H9 (cell line): ENCODE data around the gene ZRSR2. TPM values are rescaled to one million over a fixed set of nuclear protein-coding genes. Genes with fewer than 3 reads are reported as not detected.

Experiments
- DNase-seq: peaks from one replicate; pipeline ENCODE4 v3.0.0-alpha.2; 2017
- H2AFZ ChIP-seq: one replicate; pipeline ENCODE4 v1.6.1; 2013; ENCODE audit warnings: mild to moderate bottlenecking, low read length, control low read depth, moderate library complexity
- H2AK5ac ChIP-seq: 2 replicates; pipeline ENCODE4 v1.6.1; 2013; ENCODE audit warnings: low read length, control low read depth, mixed read lengths; ENCODE audit not compliant: insufficient read length
- H2BK120ac ChIP-seq: one replicate; pipeline ENCODE4 v1.6.1; 2013; ENCODE audit warnings: low read depth, mild to moderate bottlenecking, low read length, control low read depth, inconsistent platforms; ENCODE audit not compliant: poor library complexity, severe bottlenecking
- H2BK12ac ChIP-seq: 2 replicates; pipeline ENCODE4 v1.6.1; 2013; ENCODE audit warnings: low read length, control low read depth, mixed read lengths, low read depth; ENCODE audit not compliant: insufficient read length
- H2BK15ac ChIP-seq: 2 replicates; pipeline ENCODE4 v1.6.1; 2013; ENCODE audit warnings: low read depth, low read length, control low read depth
- H2BK20ac ChIP-seq: one replicate; pipeline ENCODE4 v1.6.1; 2013; ENCODE audit warnings: low read depth, mild to moderate bottlenecking, low read length, control low read depth, inconsistent platforms; ENCODE audit not compliant: poor library complexity, severe bottlenecking
- H2BK5ac ChIP-seq: 2 replicates; pipeline ENCODE4 v1.6.1; 2013; ENCODE audit warnings: low read length, control low read depth, mixed read lengths; ENCODE audit not compliant: insufficient read length
- H3K14ac ChIP-seq: 2 replicates; pipeline ENCODE4 v1.6.1; 2013; ENCODE audit warnings: low read length, control low read depth; ENCODE audit not compliant: insufficient read depth
- H3K18ac ChIP-seq: 2 replicates; pipeline ENCODE4 v1.6.1; 2013; ENCODE audit warnings: low read depth, mild to moderate bottlenecking, mixed read lengths, low read length, control low read depth; ENCODE audit not compliant: insufficient read length
- H3K23ac ChIP-seq: 2 replicates; pipeline ENCODE4 v1.6.1; 2013; ENCODE audit warnings: low read length, control low read depth, mixed read lengths, low read depth; ENCODE audit not compliant: insufficient read length
- H3K23me2 ChIP-seq: 2 replicates; pipeline ENCODE4 v1.6.1; 2013; ENCODE audit warnings: low read depth, mild to moderate bottlenecking, mixed read lengths, low read length, control low read depth; ENCODE audit not compliant: insufficient read length, poor library complexity, severe bottlenecking
- H3K27ac ChIP-seq: 2 replicates; pipeline ENCODE4 v1.5.1; 2013; ENCODE audit warnings: low read length, control low read depth, mixed read lengths, low read depth; ENCODE audit not compliant: insufficient read length
- H3K27me3 ChIP-seq: 2 replicates; pipeline ENCODE4 v1.6.1; 2013; ENCODE audit warnings: low read length, control low read depth, inconsistent platforms; ENCODE audit not compliant: insufficient read depth
- H3K4ac ChIP-seq: 2 replicates; pipeline ENCODE4 v1.6.1; 2013; ENCODE audit warnings: low read depth, mild to moderate bottlenecking, control low read depth, inconsistent platforms, low read length, moderate library complexity
- H3K4me1 ChIP-seq: 2 replicates; pipeline ENCODE4 v1.6.1; 2013; ENCODE audit warnings: low read length, control low read depth, inconsistent platforms; ENCODE audit not compliant: insufficient read depth
- H3K4me2 ChIP-seq: 2 replicates; pipeline ENCODE4 v1.6.1; 2013; ENCODE audit warnings: low read length, control low read depth, mixed read lengths; ENCODE audit not compliant: insufficient read length, insufficient read depth
- H3K56ac ChIP-seq: 2 replicates; pipeline ENCODE4 v1.6.1; 2013; ENCODE audit warnings: low read depth, mild to moderate bottlenecking, mixed read lengths, low read length, control low read depth; ENCODE audit not compliant: insufficient read length
- H3K79me1 ChIP-seq: 2 replicates; pipeline ENCODE4 v1.6.1; 2013; ENCODE audit warnings: low read depth, mild to moderate bottlenecking, moderate library complexity, low read length, control low read depth, inconsistent platforms; ENCODE audit not compliant: insufficient read depth, poor library complexity, severe bottlenecking
- H3K79me2 ChIP-seq: 2 replicates; pipeline ENCODE4 v1.6.1; 2013; ENCODE audit warnings: low read length, control low read depth, inconsistent platforms; ENCODE audit not compliant: insufficient read depth
- H3K9ac ChIP-seq: 2 replicates; pipeline ENCODE4 v1.6.1; 2013; ENCODE audit warnings: low read length, control low read depth, mixed read lengths; ENCODE audit not compliant: insufficient read length; ENCODE audit errors: extremely low read depth
- H3K9me3 ChIP-seq: one replicate; pipeline ENCODE4 v1.6.1; 2013; ENCODE audit warnings: low read depth, low read length, inconsistent platforms; ENCODE audit not compliant: control insufficient read depth
- H3T11ph ChIP-seq: one replicate; pipeline ENCODE4 v1.6.1; 2013; ENCODE audit warnings: mild to moderate bottlenecking, low read length, control low read depth, inconsistent platforms
- H4K20me1 ChIP-seq: one replicate; pipeline ENCODE4 v1.6.1; 2013; ENCODE audit not compliant: control insufficient read depth, insufficient read length, insufficient read depth
- H4K5ac ChIP-seq: 2 replicates; pipeline ENCODE4 v1.6.1; 2013; ENCODE audit warnings: low read depth, mild to moderate bottlenecking, mixed read lengths, low read length, control low read depth; ENCODE audit not compliant: insufficient read length
- H4K8ac ChIP-seq: replicated peaks from 2 replicates; pipeline ENCODE4 v1.6.1; 2013; ENCODE audit warnings: low read length, control low read depth, mixed read lengths, low read depth; ENCODE audit not compliant: insufficient read length
- H4K91ac ChIP-seq: 2 replicates; pipeline ENCODE4 v1.6.1; 2013; ENCODE audit warnings: low read depth, mild to moderate bottlenecking, moderate library complexity, mixed read lengths, low read length, control low read depth; ENCODE audit not compliant: insufficient read length
- H3K27ac Mint-ChIP-seq, 3 experiments: 2 replicates in 2 of 3; 3 replicates in 1 of 3; pipeline ENCODE4 v1.8.0; 2020 to 2021; ENCODE audit warnings: mixed read lengths in 3 of 3, mild to moderate bottlenecking in 1 of 3, moderate library complexity in 1 of 3
- H3K27me3 Mint-ChIP-seq: 2 replicates; pipeline ENCODE4 v1.8.0; 2021; ENCODE audit warnings: low read depth, mild to moderate bottlenecking, moderate library complexity, mixed read lengths
- H3K36me3 Mint-ChIP-seq, 3 experiments: 2 replicates in 2 of 3; 3 replicates in 1 of 3; pipeline ENCODE4 v1.8.0; 2020 to 2021; ENCODE audit warnings: low read depth in 3 of 3, mixed read lengths in 3 of 3; ENCODE audit not compliant: insufficient read depth in 1 of 3
- H3K4me1 Mint-ChIP-seq, 2 experiments: 2 replicates each; pipeline ENCODE4 v1.8.0; 2020; ENCODE audit warnings: mixed read lengths in 2 of 2
- H3K4me3 Mint-ChIP-seq, 2 experiments: 2 replicates in 1 of 2; 3 replicates in 1 of 2; pipeline ENCODE4 v1.8.0; 2020 to 2021; ENCODE audit warnings: mild to moderate bottlenecking in 2 of 2, mixed read lengths in 2 of 2, moderate library complexity in 1 of 2
- H3K9me3 Mint-ChIP-seq, 2 experiments: 2 replicates in 1 of 2; 3 replicates in 1 of 2; pipeline ENCODE4 v1.8.0; 2020; ENCODE audit warnings: mild to moderate bottlenecking in 2 of 2, mixed read lengths in 2 of 2, moderate library complexity in 1 of 2
- WGBS: extraction: QIAGEN DNeasy Blood & Tissue Kit; methylation state at CpG from one replicate; pipeline ENCODE4 v1.1.7; 2013; ENCODE audit warnings: missing lambda C conversion rate, low lambda C conversion rate, mixed read lengths; ENCODE audit not compliant: insufficient read length; ENCODE audit errors: extremely low coverage; 5-methylcytosine and 5-hydroxymethylcytosine counted together
- total RNA-seq: library from RNA; stranded (reverse); gene quantifications from 2 replicates; pipeline ENCODE4 v1.2.1, GENCODE V29; 2021
- TF ChIP-seq, protein P1 (sequence below): fragments of 200-600 bp; sonication (generic); conservative IDR thresholded peaks from 3 replicates; pipeline ENCODE4 v1.8.0; 2021; ENCODE audit warnings: antibody characterized with exemption, mild to moderate bottlenecking

The ZRSR2 gene
- total RNA-seq, 1 experiment from 2014 or later = 21.1 TPM

DNA sequence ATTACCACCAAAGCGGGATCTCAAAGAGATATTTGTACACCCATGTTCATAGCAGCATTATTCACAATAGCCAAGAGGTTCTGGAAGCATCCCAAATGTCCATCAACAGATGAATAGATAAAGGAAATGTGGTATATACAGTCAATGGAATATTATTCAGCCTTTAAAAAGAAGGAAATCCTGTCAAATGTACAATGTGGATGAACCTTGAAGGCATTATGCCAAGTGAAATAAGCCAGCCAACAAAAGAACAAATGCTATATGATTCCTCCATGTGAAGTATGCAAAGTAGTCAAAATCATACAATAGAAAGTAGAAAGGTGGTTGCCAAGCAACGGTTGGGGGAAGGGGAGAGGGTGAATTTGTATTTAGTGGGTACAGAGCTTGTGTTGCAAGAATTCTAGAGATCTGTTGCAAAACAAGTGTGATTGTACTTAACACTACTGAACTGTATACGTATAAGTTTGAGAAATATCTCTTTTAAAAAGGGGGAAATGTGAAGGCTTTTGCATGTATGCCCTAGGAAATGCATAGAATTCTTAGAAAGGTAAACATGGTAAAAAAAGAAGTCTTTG is 5.0 kb upstream of the ZRSR2 start:
- Histone ChIP-seq H3K27me3 (no peaks in the 10 kb centered on the region), H3K27ac (no peak overlapping the region), H3K23me2 (peaks cover 9% of the 10 kb centered on the region), H2AK5ac (no peak overlapping the region), H2BK120ac (no peak overlapping the region), H3T11ph (no peak overlapping the region), H2BK20ac (no peak overlapping the region), H3K14ac (no peak overlapping the region), H3K56ac (no peak overlapping the region), H2BK12ac (no peak overlapping the region), H2AFZ (no peak overlapping the region), H3K9ac (no peak overlapping the region), H3K23ac (no peak overlapping the region), H4K20me1 (no peaks in the 10 kb centered on the region), H2BK5ac (no peak overlapping the region), H3K18ac (no peak overlapping the region), H3K4me2 (no peak overlapping the region), H3K79me2 (no peaks in the 10 kb centered on the region), H3K9me3 (no peaks in the 10 kb centered on the region), H3K4ac (no peak overlapping the region), H4K8ac (no peak overlapping the region), H3K4me1 (no peaks in the 10 kb centered on the region), H2BK15ac (no peak overlapping the region), H4K5ac (no peak overlapping the region), H3K79me1 (no peaks in the 10 kb centered on the region), H4K91ac (no peak overlapping the region)
- Mint-ChIP-seq H3K4me3 (no peak overlapping the region), H3K27me3 (no peaks in the 10 kb centered on the region), H3K36me3 (peaks cover 9 to 17% (median 9%) of the 10 kb centered on the region in 3 experiments), H3K9me3 (no peaks in the 10 kb centered on the region; a peak in 1 of 5 replicates), H3K4me1 (peaks cover 11 to 16% of the 10 kb centered on the region in 2 experiments), H3K27ac (no peak overlapping the region)
- no CpG with 5 or more reads among the region's 3 CpGs for WGBS
- DNase-seq = no peak
- TF ChIP-seq, protein P1, sequence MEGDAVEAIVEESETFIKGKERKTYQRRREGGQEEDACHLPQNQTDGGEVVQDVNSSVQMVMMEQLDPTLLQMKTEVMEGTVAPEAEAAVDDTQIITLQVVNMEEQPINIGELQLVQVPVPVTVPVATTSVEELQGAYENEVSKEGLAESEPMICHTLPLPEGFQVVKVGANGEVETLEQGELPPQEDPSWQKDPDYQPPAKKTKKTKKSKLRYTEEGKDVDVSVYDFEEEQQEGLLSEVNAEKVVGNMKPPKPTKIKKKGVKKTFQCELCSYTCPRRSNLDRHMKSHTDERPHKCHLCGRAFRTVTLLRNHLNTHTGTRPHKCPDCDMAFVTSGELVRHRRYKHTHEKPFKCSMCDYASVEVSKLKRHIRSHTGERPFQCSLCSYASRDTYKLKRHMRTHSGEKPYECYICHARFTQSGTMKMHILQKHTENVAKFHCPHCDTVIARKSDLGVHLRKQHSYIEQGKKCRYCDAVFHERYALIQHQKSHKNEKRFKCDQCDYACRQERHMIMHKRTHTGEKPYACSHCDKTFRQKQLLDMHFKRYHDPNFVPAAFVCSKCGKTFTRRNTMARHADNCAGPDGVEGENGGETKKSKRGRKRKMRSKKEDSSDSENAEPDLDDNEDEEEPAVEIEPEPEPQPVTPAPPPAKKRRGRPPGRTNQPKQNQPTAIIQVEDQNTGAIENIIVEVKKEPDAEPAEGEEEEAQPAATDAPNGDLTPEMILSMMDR = no peak
